Liver (tissue), 3 donors: ENCODE results near the gene AFAP1.

ENCODE experiments used
- CTCF ChIP-seq: fragments of 150-350 bp; IDR thresholded peaks from 2 replicates; pipeline ENCODE4 v1.5.1; 2017; ENCODE audit warnings: improper control_type of control experiment, low read depth, low read length; ENCODE audit not compliant: missing input control
- HNF4G ChIP-seq: IDR thresholded peaks from 2 replicates; pipeline ENCODE4 v1.6.1; 2016; ENCODE audit warnings: antibody characterized with exemption
- donor health status: healthy.
- donor health status: healthy.

GRCh38 chr4:7890635-7891393 is 48.8 kb downstream of the AFAP1 start:
- TF ChIP-seq CTCF (no peak), HNF4G (no peak)
